ENCODE results near the gene TMEM221.

TMEM221 gene

DNA sequence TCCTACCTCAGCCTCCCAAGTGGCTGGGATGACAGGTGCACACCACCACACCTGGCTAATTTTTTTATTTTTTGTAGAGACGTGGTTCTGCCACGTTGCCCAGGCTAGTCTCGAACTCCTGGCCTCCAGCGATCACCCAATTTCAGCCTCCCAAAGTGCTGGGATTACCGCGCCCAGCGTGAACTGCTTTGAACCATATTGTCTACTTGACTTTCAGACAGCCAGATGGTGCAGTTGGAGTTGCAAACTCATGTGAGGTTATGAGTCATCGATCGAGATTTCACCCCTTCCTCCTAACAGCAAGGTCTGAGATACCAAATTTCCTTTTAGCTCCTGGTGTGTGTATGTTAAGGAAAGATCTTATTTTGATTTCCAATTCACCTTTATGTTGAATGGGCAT, 24.6 kb upstream of the TMEM221 start:
- DNase-seq (ENCODE audit: low read depth in 2 of 2), result no peak

DNA sequence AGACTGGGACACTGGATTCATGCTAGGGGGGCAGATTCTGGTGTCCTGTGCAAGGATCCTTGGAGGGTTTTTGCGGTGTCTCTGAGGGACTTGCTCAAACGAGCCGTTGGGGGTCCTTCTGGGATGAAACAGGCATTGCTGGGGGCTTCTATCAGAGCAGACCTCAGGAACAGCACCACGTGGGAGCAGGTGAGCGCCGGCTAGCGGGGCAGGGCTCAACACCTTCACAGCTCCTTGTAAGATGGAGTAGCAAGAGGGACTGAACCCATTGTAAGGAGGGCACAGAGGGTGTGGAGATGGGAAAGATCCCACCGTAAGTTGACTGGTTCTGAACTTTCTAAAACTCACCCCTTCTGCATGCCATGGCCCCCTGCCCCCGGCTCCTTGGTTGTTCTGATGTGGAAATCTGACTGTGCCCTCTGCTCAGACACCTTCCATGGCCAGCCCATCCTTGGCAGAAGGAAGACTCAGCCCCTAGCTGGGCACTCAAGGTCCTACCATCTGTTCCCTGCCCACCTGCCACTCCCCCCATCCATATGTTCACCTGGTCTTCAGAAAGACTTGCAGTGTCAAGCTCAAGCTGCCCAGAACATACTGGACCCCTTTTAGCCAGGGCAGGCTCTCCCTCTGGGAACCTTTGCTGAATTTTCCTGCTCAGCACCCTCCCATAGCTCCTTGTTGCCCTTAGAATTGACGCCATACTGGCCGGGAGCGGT, 23.1 kb upstream of the TMEM221 start:
- no peak for DNase-seq (ENCODE audit: low read depth in 2 of 2)

DNA sequence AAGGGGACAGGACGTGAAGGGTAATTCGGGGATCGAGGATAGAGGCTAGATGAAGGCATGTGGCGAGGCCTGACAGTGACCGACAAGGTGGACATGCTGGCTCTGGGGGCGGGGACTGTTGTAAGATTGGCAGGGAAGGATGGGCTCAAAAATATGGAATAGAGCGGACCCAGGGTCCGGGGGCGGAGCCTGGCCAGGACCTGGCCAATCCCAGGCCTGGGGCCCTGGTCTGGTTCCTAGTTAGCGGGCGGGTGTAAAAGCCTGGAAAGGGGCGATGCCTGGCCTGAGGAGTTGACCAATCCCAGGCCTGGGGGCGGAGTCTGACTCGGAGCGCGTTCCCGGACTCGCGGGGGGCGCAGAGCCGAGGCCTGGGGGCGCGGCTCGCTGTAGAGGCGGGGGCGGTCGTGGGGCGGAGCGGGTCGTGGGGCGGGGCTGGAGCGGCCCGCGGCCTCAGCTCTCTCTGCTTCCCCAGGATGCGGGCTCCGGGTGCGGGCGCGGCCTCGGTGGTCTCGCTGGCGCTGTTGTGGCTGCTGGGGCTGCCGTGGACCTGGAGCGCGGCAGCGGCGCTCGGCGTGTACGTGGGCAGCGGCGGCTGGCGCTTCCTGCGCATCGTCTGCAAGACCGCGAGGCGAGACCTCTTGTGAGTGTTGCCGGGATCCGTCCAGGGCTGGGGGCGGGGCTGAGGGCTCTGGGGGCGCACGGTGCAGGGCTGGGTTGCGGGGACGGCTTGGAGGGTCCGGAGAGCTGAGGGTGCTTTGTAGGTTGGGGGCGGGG, 21.8 kb upstream of the TMEM221 start, which contains the start of gene SLC27A1:
Gene SLC27A1 (plus strand): TSS at position 457 of the 774 bp plus-strand sequence. CDS start 17 bp downstream, at position 474.
- DNase-seq (ENCODE audit: low read depth in 2 of 2), result peak; percentile 85 to 88

DNA sequence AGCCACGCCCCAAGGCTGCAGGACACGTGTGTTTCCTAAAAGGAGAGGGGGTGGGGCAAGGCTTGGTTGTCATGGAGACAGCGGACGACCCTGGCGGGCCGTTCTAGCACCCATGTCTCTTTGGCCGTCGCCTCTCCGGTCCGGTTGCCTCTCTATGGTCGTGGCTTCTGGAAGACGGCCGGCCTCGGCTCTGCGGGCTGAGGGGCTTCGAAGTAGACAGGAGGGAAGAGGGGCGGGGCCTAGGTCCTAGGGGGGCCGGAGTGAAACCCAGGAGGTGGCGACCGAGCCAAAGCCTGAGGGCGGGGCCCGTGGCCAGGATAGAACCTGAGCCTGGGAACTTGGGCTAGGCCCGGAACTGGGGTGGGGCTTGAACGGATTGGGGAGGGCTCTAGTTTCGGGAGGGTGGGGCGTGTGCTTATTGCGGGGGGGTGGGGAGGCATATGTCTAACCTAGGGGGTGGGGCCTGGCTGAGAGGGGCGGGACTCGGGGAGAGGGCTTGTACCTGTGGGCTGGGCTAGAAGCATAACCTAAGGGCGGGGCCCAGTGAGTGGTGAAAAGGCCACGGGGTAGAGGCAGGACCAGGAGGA, 21.1 kb upstream of the TMEM221 start:
- DNase-seq (ENCODE audit: low read depth in 2 of 2), result peak; percentile 85 to 90

DNA sequence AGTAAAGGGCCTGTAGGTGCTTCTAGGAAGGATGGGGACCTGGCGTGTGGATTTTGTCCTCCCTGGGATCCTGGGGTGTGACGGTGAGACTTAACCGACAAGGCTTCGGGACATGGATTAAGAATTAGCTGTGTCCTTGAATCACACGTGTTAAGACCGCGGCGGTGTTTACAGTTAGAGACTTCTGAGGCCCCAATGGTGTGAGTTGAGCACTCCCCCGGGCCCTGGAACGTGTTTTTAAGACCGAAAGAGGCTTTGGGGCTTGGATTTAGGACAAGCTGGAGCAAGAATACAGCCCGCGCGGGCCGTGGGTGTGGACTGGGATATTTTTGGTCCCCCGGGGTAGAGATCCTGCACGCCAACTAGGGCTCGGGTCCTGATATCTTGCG, 20.6 kb upstream of the TMEM221 start:
- DNase-seq (ENCODE audit: low read depth in 2 of 2), result no peak

GRCh38 chr19:17468302-17469091, 20.0 kb upstream of the TMEM221 start:
- DNase-seq (ENCODE audit: low read depth in 2 of 2), result no peak

- no peak for DNase-seq (ENCODE audit: low read depth in 2 of 2)
Observed at GRCh38 chr19:17467471-17468301, 19.2 kb upstream of the TMEM221 start.

DNA sequence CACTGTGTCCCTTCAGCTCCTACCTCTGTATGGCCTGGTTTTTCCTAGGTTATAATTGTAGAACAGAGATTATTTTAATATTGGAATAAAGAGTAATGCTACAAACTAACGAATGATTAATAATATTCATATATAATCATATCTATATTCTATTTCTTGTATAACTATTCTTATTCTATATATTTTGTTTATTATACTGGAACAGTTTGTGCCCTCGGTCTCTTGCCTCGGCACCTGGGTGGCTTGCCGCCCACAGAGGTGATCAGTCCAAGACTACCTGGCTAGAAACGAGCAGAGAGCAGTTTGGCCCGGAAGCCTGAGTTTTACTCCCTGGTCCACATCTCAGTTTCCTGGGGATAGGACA, 18.0 kb upstream of the TMEM221 start:
- no peak for DNase-seq (ENCODE audit: low read depth in 2 of 2)

GRCh38 chr19:17460372-17461230, 12.1 kb upstream of the TMEM221 start, which contains the start of gene NXNL1:
Gene NXNL1 (minus strand): TSS chr19:17460926. CDS start chr19:17460869, 57 bp downstream.
- DNase-seq (ENCODE audit: low read depth in 2 of 2), result no peak

DNA sequence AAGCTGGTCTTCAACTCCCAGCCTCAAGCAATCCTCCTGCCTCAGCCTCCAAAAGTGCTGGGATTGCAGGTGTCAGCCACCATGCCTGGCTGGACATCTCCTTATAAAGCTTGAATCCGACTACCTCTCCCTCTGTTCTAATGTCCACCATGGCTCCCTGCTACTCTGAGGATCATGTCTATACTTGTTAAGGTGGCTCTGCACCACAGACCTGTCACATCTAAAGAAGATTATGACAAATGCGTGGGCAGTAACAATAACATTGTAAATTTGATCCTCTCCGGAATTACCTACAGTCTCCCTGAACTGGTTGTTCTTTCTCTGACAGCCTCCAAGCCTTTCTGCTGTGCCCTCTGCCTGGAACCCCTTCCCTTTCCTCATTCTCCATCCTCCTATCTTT, 10.5 kb upstream of the TMEM221 start:
- DNase-seq (ENCODE audit: low read depth in 2 of 2), result no peak

DNA sequence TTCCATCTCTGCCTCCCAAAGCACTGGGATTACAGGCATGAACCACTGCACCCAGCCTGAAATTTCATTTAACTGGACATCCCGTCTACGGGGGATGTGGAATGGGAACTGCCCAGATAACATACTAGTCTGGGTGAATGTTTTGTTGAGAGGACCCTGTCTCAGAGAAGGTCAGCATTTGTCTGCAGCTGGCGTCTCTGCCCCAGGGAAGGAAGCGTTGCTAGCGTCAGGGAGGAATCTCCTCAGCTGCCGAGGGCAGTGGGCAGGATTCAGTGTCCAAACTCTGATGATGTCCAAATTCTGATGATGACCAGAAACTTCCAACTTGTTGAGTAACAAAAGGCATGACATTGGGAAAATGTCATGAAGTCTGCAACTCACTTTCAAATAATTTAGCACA, 9.1 kb upstream of the TMEM221 start:
- DNase-seq (ENCODE audit: low read depth in 2 of 2), result no peak

- DNase-seq (ENCODE audit: low read depth in 2 of 2), result no peak
Observed at GRCh38 chr19:17456127-17456526, 7.7 kb upstream of the TMEM221 start.

DNA sequence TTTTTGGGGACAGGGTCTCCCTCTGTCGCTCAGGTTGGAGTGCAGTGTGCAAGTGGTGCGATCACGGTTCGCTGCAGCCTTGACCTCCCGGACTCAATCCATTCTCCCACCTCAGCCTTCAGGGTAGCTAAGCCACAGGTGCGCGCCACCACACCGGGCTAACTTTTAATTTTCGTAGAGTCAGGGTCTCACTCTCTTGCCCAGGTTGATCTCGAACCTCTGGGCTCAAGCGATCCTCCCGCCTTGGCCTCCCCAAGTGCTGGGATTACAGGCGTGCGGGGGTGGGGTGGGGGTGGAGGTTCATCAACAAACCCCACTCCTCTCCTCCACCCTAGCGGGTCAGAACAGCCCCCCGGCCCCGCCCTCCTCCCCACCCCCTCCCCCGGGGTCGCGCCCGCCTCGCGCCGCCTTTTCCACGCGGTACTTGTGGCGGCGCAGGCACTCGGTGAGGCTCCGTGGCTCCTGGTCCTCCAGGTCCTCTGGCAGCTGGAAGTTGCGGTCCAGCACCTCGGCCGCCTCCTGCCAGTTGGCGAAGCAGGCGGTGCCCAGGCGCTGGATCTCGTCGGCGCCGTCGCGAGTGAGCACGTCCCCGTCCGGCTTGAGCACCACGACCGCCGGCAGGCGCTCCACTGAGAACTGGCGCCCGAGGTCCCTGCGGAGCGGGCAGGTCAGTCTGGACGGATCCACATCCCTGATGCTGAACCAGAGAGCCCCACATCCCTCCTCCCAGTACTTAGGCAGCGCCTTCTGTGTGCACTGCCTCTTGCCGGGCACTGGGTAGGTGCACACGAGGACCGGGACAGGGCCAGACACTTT, 7.0 kb upstream of the TMEM221 start:
- DNase-seq (ENCODE audit: low read depth in 2 of 2), result no peak

- no peak for DNase-seq (ENCODE audit: low read depth in 2 of 2)
Observed at GRCh38 chr19:17454576-17455071, 6.2 kb upstream of the TMEM221 start.

GRCh38 chr19:17451820-17452219, 3.4 kb upstream of the TMEM221 start:
- DNase-seq (ENCODE audit: low read depth in 2 of 2), result no peak

GRCh38 chr19:17450264-17451075, 2.0 kb upstream of the TMEM221 start:
- DNase-seq (ENCODE audit: low read depth in 2 of 2), result peak; percentile 39 to 49

- no peak for DNase-seq (ENCODE audit: low read depth in 2 of 2)
Observed at GRCh38 chr19:17447704-17448130, 751 bp downstream of the TMEM221 start.

- no peak for DNase-seq (ENCODE audit: low read depth in 2 of 2)
Observed at GRCh38 chr19:17445526-17446165, 2.8 kb downstream of the TMEM221 start.

Measured in stimulated activated CD4-positive, alpha-beta T cell treated with anti-CD3 and anti-CD28 coated beads, Interleukin-15, amount 100 ng/mL, for 48 hours (primary cell).